UCSD-AML1 (cell line): Measurements from ENCODE around the gene AGA.

Experiments used
- DNase-seq: peaks from one replicate; lab custom pipeline; 2025; ENCODE audit not compliant: unreplicated experiment; lab: John Stamatoyannopoulos, UW

AGA gene

GRCh38 chr4:177441803-177442622 is at the start of gene AGA:
Gene AGA (minus strand): TSS chr4:177442437. CDS start chr4:177442375, 62 bp downstream.
- peak; percentile 92 for DNase-seq

GRCh38 chr4:177492022-177492421 is 49.8 kb upstream of the AGA start:
- no peak for DNase-seq

- DNase-seq = no peak
These were observed 48.5 kb upstream of the AGA start for GRCh38 chr4:177490769-177491168.

- no peak for DNase-seq
These were observed 47.4 kb upstream of the AGA start for GRCh38 chr4:177489471-177490246.

DNA sequence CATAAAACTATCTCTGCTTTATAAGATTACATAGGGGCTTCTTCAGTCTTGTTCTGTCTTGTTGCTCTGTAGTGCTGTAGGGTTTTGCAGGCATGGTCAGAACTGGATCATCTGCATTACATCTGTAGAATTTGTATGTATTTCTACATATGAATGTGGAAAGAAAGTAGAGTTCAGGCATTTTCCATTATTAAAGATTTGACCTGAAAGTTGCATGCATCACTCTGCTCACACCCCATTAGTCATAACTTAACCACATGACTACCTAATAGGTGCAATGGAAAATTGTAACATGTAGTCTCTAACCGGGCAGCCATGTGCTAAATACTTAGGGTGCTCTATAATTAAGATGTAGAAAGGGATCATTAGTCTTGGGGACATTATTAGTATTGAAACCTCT is 45.7 kb upstream of the AGA start:
- no peak for DNase-seq

- DNase-seq = no peak
These were observed 43.3 kb upstream of the AGA start for GRCh38 chr4:177485528-177485927.

- DNase-seq = no peak
These were observed 42.4 kb upstream of the AGA start for GRCh38 chr4:177484613-177485021.

- no peak for DNase-seq
These were observed 41.5 kb upstream of the AGA start for GRCh38 chr4:177483760-177484159.

- no peak for DNase-seq
These were observed 41.0 kb upstream of the AGA start for GRCh38 chr4:177483271-177483670.

- DNase-seq = no peak
These were observed 40.1 kb upstream of the AGA start for GRCh38 chr4:177482367-177482766.

GRCh38 chr4:177480795-177481194 is 38.6 kb upstream of the AGA start:
- DNase-seq = no peak

DNA sequence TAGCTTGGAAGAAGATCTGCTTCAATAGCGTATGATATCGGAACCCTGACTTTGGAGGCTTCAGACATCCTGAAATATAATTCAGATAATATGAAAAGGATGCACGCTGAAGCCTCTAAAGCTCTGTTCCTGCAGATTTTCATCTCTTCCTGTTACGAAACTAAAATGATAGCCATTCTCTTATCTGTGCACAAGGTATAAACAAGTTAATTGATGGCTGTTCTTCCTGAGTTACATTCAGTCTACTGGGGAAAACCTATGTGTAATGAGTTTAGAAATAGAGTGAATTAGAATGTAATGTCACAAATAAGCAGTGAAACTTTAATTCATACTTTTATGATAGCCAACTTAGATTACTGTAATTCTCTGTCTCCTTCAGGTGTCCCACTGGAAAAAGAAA is 36.8 kb upstream of the AGA start:
- no peak for DNase-seq

DNA sequence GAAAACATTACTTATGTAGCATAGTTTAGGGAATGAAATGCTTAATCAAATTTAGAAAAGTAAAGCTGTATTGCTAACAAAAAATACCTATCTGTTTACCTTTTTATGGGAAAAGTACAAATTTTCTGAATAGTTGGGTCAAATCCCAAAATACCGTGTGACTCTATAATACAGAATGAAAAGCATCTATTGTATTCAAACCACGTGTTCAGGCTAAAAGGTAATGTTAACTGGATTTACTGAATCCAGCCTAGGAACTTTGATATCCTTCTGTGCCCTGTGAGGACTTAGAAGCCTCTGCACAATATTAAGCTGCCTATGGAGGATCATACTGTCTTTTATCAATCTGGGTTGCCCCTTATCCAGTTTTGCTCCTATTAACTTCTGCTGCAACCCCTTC is 36.3 kb upstream of the AGA start:
- DNase-seq = no peak

DNA sequence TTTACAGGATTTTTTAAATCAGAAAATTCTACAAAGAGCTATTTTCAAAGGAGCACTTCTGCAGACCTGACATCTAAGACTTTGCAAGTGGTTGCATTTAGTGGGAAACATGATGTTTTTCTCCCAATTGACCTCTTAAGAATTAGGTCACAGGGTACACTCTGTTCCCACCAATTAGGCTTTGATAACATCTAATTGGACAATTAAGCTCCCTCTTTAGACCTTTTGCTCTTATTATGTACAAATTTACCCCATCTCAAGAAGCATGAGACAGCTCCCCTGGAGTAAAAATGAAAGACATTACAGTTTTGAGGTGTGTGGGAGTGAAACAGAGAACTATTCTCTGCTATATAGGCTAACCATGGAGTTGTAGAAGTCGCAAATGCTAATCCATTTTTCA is 31.8 kb upstream of the AGA start:
- no peak for DNase-seq

DNA sequence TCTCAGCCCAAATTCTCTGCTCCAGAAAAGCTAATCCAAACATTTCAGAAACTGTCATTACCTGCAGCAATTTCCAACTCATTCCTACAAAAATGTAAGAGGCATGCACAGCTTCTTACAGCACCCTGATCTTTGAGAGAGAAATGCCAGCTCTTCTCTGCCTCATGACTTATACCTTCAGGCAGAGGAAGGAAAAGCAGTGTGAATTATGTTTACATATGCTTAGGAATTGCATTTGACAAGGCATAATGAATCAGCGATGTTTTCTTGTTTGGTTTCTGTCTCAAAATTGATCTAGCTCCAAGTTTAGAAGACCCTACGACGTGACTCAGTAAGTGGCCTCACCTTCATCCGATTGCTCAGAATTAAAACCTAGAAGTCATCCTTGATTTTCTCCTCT is 21.8 kb upstream of the AGA start:
- DNase-seq = no peak

GRCh38 chr4:177461606-177462005 is 19.4 kb upstream of the AGA start:
- DNase-seq = no peak

GRCh38 chr4:177460460-177460859 is 18.2 kb upstream of the AGA start:
- DNase-seq = no peak

DNA sequence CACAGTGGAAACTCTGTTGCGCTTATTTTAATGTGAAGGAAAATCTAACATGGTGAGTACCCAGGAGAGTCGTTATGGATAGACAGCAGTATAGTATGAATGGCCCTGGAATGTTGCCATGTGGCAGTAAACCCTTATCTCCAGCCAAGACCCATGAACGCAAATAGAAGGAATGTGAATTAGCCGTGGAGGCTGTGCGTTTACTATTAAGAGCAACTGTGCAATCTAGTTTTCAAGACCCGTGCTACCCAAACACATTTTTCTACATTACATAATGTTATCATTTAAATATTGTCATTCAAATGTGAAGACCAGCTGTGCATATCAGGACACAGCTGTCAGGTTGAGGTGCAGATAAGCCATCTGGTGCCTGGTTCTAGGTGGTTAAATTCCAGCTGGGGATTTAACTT is 13.3 kb upstream of the AGA start:
- no peak for DNase-seq

- no peak for DNase-seq
These were observed 10.9 kb upstream of the AGA start for GRCh38 chr4:177453116-177453515.

DNA sequence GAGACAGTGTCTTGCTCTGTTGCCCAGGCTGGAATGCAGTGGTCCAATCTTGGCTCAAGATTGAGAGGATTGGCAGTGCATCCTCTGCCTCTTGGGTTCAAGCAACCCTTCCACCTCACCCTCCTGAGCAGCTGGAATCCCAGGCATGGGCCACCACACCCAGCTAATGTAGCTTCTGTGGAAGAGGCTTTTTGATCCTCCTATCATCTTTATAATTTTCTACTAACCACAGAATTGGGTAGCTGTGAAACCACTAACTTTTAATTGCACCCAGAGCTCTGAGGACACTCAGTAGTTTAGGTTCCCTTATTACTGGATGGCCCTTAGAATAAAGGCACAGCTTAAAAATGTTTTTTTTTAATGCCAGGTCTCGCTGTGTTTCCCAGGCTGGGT is 8.9 kb upstream of the AGA start:
- DNase-seq = no peak

DNA sequence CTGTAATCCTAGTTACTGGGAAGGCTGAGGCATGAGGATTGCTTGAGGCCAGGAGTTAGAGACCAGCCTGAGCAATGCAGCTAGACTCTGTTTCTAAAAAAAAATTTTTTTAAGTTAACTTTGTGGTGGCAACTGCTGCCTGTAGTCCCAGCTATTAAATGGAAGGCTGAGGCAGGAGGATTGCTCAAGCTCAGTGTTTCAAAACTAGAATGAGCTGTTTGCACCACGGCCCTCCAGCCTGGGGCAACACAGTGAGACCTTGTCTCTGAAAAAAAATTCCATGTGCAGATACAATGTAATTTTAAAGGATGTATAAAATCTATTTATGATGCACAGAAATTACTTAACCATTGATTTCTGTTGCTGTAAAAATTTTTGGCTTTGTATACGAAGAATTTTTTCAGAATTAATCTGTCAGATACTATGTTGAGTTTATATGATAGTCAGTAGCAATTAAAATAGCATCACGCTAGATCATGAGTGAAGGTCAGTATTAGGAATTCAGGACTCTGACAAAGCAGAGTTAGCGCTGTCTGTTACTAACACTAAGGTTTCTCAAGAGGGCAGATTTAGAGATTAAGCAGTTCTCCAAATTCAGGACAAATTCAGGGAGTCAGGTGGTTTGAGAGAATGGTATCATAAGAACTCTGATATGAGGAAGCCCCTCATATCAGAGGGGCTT is 8.3 kb upstream of the AGA start:
- DNase-seq = no peak

DNA sequence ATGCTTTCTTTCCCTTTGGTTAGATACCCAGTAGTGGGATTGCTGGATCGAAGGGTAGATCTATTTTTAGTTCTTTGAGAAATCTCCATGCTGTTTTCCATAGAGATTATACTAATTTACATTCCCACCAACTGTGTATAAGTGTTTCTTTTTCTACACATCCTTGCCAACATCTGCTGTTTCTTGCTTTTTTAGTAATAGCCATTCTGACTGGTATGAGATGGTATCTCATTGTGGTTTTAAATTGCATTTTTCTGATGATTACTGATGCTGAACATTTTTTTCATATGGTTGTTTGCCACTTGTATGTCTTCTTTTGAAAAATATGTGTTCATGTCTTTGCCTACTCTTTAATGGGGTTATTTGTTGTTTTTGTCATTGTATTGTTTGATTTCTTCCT is 6.6 kb upstream of the AGA start:
- DNase-seq = no peak
